ENCODE measurements around the gene KLHL26. TPM values are rescaled to one million over a fixed set of nuclear protein-coding genes. Genes with fewer than 3 reads are reported as not detected.

The KLHL26 gene
- total RNA-seq, 1 experiment from 2014 or later: 7.5 TPM

DNA sequence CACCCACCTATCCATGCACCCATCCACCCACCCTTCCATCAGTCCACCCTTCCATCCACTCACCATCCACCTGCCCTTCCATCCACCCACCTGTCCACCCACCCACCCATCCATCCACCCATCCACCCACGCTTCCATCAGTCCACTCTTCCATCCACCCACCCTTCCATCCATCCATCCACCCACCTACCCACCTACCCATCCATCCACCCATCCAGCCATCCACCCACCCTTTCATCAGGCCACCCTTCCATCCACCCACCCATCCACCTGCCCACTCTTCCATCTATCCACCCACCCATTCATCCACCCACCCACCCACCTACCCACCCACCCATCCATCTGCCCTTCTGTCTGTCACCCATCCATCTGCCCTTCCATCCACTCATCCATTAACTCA lies 17.0 kb downstream of the KLHL26 start:
- intact Hi-C loops (cut with micrococcal nuclease; ENCODE audit: unreplicated experiment): no loop called here
- CTCF ChIA-PET: no interaction called here
- DNase-seq: no peak
- H3K27ac Mint-ChIP-seq (ENCODE audit: unreplicated experiment): no peak overlapping the region
- H3K36me3 Mint-ChIP-seq (ENCODE audit: insufficient read depth, unreplicated experiment): peaks cover 6% of the 10 kb centered on the region
- H3K9me3 Mint-ChIP-seq (ENCODE audit: low read depth, unreplicated experiment): no peaks in the 10 kb centered on the region
- BruUV-seq (replicated peaks): no TSS peak
- no peak overlapping the region for H3K4me3 Mint-ChIP-seq (ENCODE audit: low read depth, unreplicated experiment)
- peaks cover 26% of the 10 kb centered on the region for H3K27me3 Mint-ChIP-seq (ENCODE audit: unreplicated experiment)
- TF ChIP-seq, protein P1, sequence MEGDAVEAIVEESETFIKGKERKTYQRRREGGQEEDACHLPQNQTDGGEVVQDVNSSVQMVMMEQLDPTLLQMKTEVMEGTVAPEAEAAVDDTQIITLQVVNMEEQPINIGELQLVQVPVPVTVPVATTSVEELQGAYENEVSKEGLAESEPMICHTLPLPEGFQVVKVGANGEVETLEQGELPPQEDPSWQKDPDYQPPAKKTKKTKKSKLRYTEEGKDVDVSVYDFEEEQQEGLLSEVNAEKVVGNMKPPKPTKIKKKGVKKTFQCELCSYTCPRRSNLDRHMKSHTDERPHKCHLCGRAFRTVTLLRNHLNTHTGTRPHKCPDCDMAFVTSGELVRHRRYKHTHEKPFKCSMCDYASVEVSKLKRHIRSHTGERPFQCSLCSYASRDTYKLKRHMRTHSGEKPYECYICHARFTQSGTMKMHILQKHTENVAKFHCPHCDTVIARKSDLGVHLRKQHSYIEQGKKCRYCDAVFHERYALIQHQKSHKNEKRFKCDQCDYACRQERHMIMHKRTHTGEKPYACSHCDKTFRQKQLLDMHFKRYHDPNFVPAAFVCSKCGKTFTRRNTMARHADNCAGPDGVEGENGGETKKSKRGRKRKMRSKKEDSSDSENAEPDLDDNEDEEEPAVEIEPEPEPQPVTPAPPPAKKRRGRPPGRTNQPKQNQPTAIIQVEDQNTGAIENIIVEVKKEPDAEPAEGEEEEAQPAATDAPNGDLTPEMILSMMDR (IDR thresholded peaks at IDR 0.05; ENCODE audit: unreplicated experiment): no peak
- H3K4me1 Mint-ChIP-seq (ENCODE audit: low read depth, unreplicated experiment): peaks cover 21% of the 10 kb centered on the region

DNA sequence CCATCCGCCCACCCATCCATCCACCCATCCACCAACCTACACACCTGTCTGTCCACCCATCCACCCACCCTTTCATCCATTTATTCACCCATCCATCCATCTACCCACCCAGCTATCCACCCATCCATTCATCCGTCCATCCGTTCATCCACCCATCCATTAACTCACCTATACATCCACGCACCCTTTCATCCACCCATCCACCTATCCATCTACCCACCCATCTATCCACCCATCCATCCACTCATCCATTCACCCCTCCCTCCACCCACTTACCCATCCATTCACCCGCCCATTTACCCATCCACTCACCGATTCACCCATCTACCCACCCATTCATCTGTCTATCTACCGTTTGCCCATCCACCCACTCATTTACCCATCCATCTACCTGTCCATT lies 17.6 kb downstream of the KLHL26 start:
- Mint-ChIP-seq H3K9me3 (ENCODE audit: low read depth, unreplicated experiment) (no peaks in the 10 kb centered on the region), H3K4me3 (ENCODE audit: low read depth, unreplicated experiment) (no peak overlapping the region), H3K4me1 (ENCODE audit: low read depth, unreplicated experiment) (peaks cover 26% of the 10 kb centered on the region), H3K27ac (ENCODE audit: unreplicated experiment) (no peak overlapping the region), H3K36me3 (ENCODE audit: insufficient read depth, unreplicated experiment) (peaks cover 4% of the 10 kb centered on the region), H3K27me3 (ENCODE audit: unreplicated experiment) (peaks cover 32% of the 10 kb centered on the region)
- no TSS peak for BruUV-seq (replicated peaks)
- no peak for DNase-seq
- TF ChIP-seq, protein P1 (IDR thresholded peaks at IDR 0.05; ENCODE audit: unreplicated experiment): no peak
- intact Hi-C loops (cut with micrococcal nuclease; ENCODE audit: unreplicated experiment): no loop called here
- CTCF ChIA-PET: interaction anchor here (0.7 kb wide), 1 partner anchor 168 kb away, joined by 3 read pairs; no protein-coding TSS in a partner anchor

DNA sequence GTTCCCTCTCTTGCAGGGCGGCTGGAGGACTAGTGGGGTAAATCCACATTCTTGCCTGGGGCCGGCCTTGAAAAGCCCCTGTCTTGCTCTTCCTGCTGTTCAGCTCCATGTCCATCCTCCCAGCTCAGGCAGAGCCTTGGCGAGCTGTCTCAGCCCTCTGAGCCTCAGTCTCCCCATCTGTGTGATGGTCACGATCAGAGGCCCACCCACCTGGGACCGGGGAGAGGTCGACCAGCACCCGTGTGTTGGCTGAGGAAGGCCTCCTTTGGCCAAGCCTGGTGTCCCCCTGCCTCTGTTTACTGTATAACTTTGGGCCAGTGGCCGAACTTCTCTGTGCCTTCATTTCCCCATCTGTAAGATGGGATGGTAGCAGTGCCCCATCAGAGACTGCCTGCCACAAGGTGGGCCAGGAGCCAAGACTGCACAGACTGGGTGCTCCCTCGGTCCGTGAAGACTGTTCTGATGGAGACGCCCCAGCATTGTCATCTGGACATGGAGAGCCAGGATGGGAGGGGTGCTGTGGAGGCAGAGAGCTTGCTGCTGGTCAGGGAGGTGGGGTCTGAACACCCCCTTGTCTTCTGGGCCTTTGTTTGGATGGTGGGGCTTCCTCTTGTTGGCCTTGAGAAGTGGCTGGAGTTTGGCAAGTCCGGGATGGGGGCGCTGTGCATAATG lies 18.5 kb downstream of the KLHL26 start:
- BruUV-seq (replicated peaks): no TSS peak
- Mint-ChIP-seq H3K9me3 (ENCODE audit: low read depth, unreplicated experiment) (no peaks in the 10 kb centered on the region), H3K4me1 (ENCODE audit: low read depth, unreplicated experiment) (peaks cover 26% of the 10 kb centered on the region)

DNA sequence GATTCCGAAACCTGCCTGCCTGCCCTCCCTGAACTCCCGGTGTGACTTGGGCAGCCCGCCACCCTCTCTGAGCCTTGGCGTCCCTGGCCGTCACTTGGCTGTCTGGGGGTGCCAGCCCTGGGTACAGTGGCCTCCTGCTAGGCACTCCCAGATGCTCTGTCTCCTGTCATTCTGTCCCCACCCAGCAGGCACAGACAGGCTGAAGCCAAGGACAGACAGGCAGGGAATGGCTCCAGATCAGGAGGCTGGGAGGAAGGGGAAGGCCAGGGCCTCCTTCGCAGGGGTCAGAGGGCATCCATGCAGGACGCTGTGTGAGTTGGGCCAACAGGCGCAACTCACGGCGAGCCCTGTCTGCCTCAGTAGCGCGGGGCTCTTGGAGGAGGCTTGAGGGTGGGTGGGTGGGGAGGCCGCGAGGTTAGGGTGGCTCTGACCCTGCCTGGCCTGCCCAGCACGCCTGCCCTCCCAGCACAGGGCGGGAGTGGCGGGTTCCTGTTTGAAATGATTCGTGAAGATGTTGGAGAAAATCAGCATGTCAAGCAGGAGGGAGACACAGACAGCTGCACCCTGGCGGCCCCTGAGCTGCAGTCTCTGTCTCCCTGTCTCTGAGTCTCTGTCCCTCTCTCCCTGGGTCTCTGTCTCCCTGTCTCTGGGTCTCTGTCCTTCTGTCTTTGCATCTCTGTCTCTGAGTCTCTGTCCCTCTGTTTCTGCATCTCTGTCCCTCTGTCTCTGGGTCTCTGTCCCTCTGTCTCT lies 19.7 kb downstream of the KLHL26 start:
- Mint-ChIP-seq H3K4me3 (ENCODE audit: low read depth, unreplicated experiment) (no peak overlapping the region), H3K27me3 (ENCODE audit: unreplicated experiment) (peaks cover 32% of the 10 kb centered on the region), H3K4me1 (ENCODE audit: low read depth, unreplicated experiment) (peaks cover 26% of the 10 kb centered on the region), H3K27ac (ENCODE audit: unreplicated experiment) (no peak overlapping the region), H3K36me3 (ENCODE audit: insufficient read depth, unreplicated experiment) (peaks cover 10% of the 10 kb centered on the region), H3K9me3 (ENCODE audit: low read depth, unreplicated experiment) (no peaks in the 10 kb centered on the region)
- TF ChIP-seq, protein P1 (IDR thresholded peaks at IDR 0.05; ENCODE audit: unreplicated experiment): no peak
- intact Hi-C loops (cut with micrococcal nuclease; ENCODE audit: unreplicated experiment): no loop called here
- BruUV-seq (replicated peaks): no TSS peak
- no peak for DNase-seq
- CTCF ChIA-PET: no interaction called here

More for the DNA sequence above, 18.5 kb downstream of the KLHL26 start:
- CTCF ChIA-PET: interaction anchor here (0.5 to 0.7 kb wide), 2 partner anchors 169 to 351 kb away, joined by 3 to 4 read pairs; no protein-coding TSS in a partner anchor
- H3K27ac Mint-ChIP-seq (ENCODE audit: unreplicated experiment): no peak overlapping the region
- no peak overlapping the region for H3K4me3 Mint-ChIP-seq (ENCODE audit: low read depth, unreplicated experiment)
- H3K27me3 Mint-ChIP-seq (ENCODE audit: unreplicated experiment): peaks cover 32% of the 10 kb centered on the region
- peaks cover 10% of the 10 kb centered on the region for H3K36me3 Mint-ChIP-seq (ENCODE audit: insufficient read depth, unreplicated experiment)
- intact Hi-C loops (cut with micrococcal nuclease; ENCODE audit: unreplicated experiment): no loop called here
- TF ChIP-seq, protein P1 (IDR thresholded peaks at IDR 0.05; ENCODE audit: unreplicated experiment): no peak
- no peak for DNase-seq

All from Calu3 (cell line).